HepG2 (cell line): ENCODE results near the gene TMEM209. TPM values are rescaled to one million over a fixed set of nuclear protein-coding genes. Genes with fewer than 3 reads are reported as not detected.

Experiments
- BATF2 ChIP-seq: sonication (generic); formaldehyde crosslinking; IDR thresholded peaks from 2 replicates; pipeline ENCODE4 v1.8.0; 2022; ENCODE audit warnings: mild to moderate bottlenecking, missing genetic modification reagents, moderate library complexity
- CBX2 ChIP-seq, 2 experiments: fragments of 200-600 bp in 1 of 2; sonication (generic); formaldehyde crosslinking in 1 of 2; IDR thresholded peaks; 2 replicates each; pipeline versions ENCODE4 v1.7.0 to v1.8.1; 2018 to 2022; ENCODE audit warnings: low read depth in 2 of 2, low read length in 1 of 2, mild to moderate bottlenecking in 1 of 2, missing genetic modification reagents in 1 of 2
- CEBPG ChIP-seq: IDR thresholded peaks from 2 replicates; pipeline ENCODE4 v1.6.1; 2016
- GABPB1 ChIP-seq: IDR thresholded peaks from 2 replicates; pipeline ENCODE4 v1.6.1; 2016; ENCODE audit warnings: mild to moderate bottlenecking, missing genetic modification reagents, moderate library complexity, missing compliant biosample characterization
- GTF2F1 ChIP-seq: fragments of 150-350 bp; IDR thresholded peaks from 2 replicates; pipeline ENCODE4 v1.6.1; 2014; ENCODE audit warnings: low read length
- HMGXB4 ChIP-seq, 2 experiments: sonication (generic) in 1 of 2; formaldehyde crosslinking in 1 of 2; IDR thresholded peaks; 2 replicates each; pipeline versions ENCODE4 v1.4.0 to v1.6.1; 2018 to 2020; ENCODE audit warnings: missing genetic modification reagents in 2 of 2, borderline replicate concordance in 1 of 2, low read depth in 1 of 2, mild to moderate bottlenecking in 1 of 2, missing biosample characterization in 1 of 2
- HNF1B ChIP-seq: sonication (generic); formaldehyde crosslinking; IDR thresholded peaks from 2 replicates; pipeline ENCODE4 v1.5.1; 2020; ENCODE audit warnings: mild to moderate bottlenecking, moderate library complexity, missing genetic modification reagents
- MYC ChIP-seq: sonication (generic); formaldehyde crosslinking; IDR thresholded peaks from 2 replicates; pipeline ENCODE4 v1.9.0; 2021; ENCODE audit warnings: missing genetic modification reagents, borderline replicate concordance
- NKX3-1 ChIP-seq: sonication (generic); formaldehyde crosslinking; IDR thresholded peaks from 2 replicates; pipeline ENCODE4 v1.5.0; 2020; ENCODE audit warnings: missing genetic modification reagents
- RFXANK ChIP-seq: IDR thresholded peaks from 2 replicates; pipeline ENCODE4 v1.6.1; 2016
- ZBTB33 ChIP-seq: sonication (generic); formaldehyde crosslinking; IDR thresholded peaks from 2 replicates; pipeline ENCODE4 v1.4.0; 2020; ENCODE audit warnings: missing genetic modification reagents
- ZNF574 ChIP-seq: sonication (generic); formaldehyde crosslinking; IDR thresholded peaks from 2 replicates; pipeline ENCODE4 v1.4.0; 2020; ENCODE audit warnings: missing genetic modification reagents
- ZNF619 ChIP-seq: sonication (generic); formaldehyde crosslinking; IDR thresholded peaks from 2 replicates; pipeline ENCODE4 v1.4.0; 2020; ENCODE audit warnings: mild to moderate bottlenecking, missing genetic modification reagents
- ZNF687 ChIP-seq: sonication (generic); formaldehyde crosslinking; IDR thresholded peaks from 2 replicates; pipeline ENCODE4 v1.5.1; 2020; ENCODE audit warnings: mild to moderate bottlenecking, missing genetic modification reagents, moderate library complexity
- ZNF713 ChIP-seq: sonication (generic); formaldehyde crosslinking; IDR thresholded peaks from 2 replicates; pipeline ENCODE4 v1.4.0; 2020; ENCODE audit warnings: mild to moderate bottlenecking, missing genetic modification reagents
- polyA plus RNA-seq, 8 experiments: library from polyadenylated mRNA; depleted of rRNA in 3 of 8; stranded (reverse) in 7 of 8; unstranded in 1 of 8; fragments of >200 nt; fragmentation: Illumina TruSeq in 4 of 8; extraction: Trizol in 4 of 8; gene quantifications; 2 replicates each; pipeline versions ENCODE4 v1.2.1 to v1.2.3, GENCODE V29; 2011 to 2016; ENCODE audit warnings: low read depth in 4 of 8, missing spikeins in 1 of 8, mixed read lengths in 1 of 8; ENCODE audit not compliant: insufficient read depth in 1 of 8
- total RNA-seq, 5 experiments: library from RNA; depleted of rRNA; stranded (reverse); fragments of >200 nt; fragmentation: Illumina TruSeq; extraction: Trizol; gene quantifications; 2 replicates each; pipeline ENCODE4 v1.2.3, GENCODE V29; 2016; ENCODE audit warnings: low read depth in 1 of 5

Gene TMEM209
- total and polyA plus RNA-seq, 2 of the 13 experiments (the other 11 are each of a cell fraction or from before 2014, with no cell fraction given) = 14.5 to 15.6 TPM

GRCh38 chr7:130153211-130153908 lies 51.8 kb downstream of the TMEM209 start (continued):
- TF ChIP-seq HMGXB4 (CRISPR knock-in tag; IDR thresholded peaks at IDR 0.05; ENCODE audit: borderline replicate concordance in 1 of 2, low read depth in 1 of 2) (no peak), MYC (no peak), GABPB1 (CRISPR knock-in tag) (peak; percentile 23; the same call in 1 of the 2 replicates), ZNF687 (CRISPR knock-in tag) (peak; percentile 57; the same call in 1 of the 2 replicates), HNF1B (peak; percentile 33; the same call in 1 of the 2 replicates), GTF2F1 (no peak), ZNF574 (0 out of 2 replicates have a peak, but pooled peaks have one; percentile 15), ZNF713 (CRISPR knock-in tag) (no peak), RFXANK (CRISPR knock-in tag) (no peak), ZNF619 (no peak), ZBTB33 (CRISPR knock-in tag) (peak; percentile 57; the same call in 1 of the 2 replicates), CEBPG (CRISPR knock-in tag) (no peak), BATF2 (CRISPR knock-in tag) (no peak), NKX3-1 (CRISPR knock-in tag) (no peak), CBX2 (IDR thresholded peaks at IDR 0.05; ENCODE audit: low read depth, low read length) (no peak), CBX2 (CRISPR knock-in tag; IDR thresholded peaks at IDR 0.05; ENCODE audit: low read depth) (no peak)
